Activated T-helper 1 cell treated with Interleukin-2 at 50 U/mL for 16 hours (primary cell): ENCODE results near the gene IL17F.

Experiments
- DNase-seq: peaks from one replicate; pipeline ENCODE4 v3.0.0-alpha.2; 2020; ENCODE audit warnings: low read depth

IL17F gene

GRCh38 chr6:52189974-52190373 is 54.3 kb downstream of the IL17F start:
- DNase-seq: no peak

GRCh38 chr6:52187098-52187497 is 57.2 kb downstream of the IL17F start:
- no peak for DNase-seq
